ENCODE results near the gene CDC14A. TPM values are rescaled to one million over a fixed set of nuclear protein-coding genes. Genes with fewer than 3 reads are reported as not detected.

Gene CDC14A
- total and polyA plus RNA-seq, 2 donors: 8.3 to 9.8 TPM

DNA sequence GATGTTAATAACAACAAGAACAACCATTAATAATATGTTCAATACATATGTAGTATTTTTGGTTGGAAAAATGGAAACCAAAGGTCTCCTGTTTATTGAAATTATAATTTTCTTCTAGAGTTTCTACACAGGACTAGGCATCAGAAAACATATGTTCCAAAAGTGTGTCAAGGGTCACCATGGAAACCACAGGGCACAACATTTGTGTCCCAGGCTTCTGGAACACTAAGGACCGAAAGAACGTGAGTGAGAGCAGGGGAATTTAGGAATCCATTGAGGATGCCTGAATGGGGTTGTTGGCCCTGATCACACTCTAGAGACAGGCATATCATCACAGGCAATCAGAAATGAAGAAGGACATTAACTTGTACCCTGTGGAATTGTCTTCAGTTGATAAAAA lies 7.5 kb upstream of the CDC14A start:
- no peak for DNase-seq (ENCODE audit: low read depth in 6 of 9, low spot score in 9 of 9)
- no peaks in the 10 kb centered on the region for H3K9me3 ChIP-seq (ENCODE audit: control insufficient read depth in 2 of 2, insufficient read depth in 1 of 2, low read length in 1 of 2)
- no peak overlapping the region for H3K27ac ChIP-seq (ENCODE audit: low read depth in 1 of 2, low read length in 1 of 2)
- H3K27me3 ChIP-seq (ENCODE audit: control insufficient read depth in 2 of 2, insufficient read depth in 1 of 2, low read length in 1 of 2): no peaks in the 10 kb centered on the region
- WGBS: 98% methylated on average over 2 of the region's 2 CpGs
- H3K4me1 ChIP-seq (ENCODE audit: control insufficient read depth in 2 of 2, insufficient read depth in 2 of 2, low read length in 2 of 2): no peaks in the 10 kb centered on the region
- no peaks in the 10 kb centered on the region for H3K36me3 ChIP-seq (ENCODE audit: control insufficient read depth in 2 of 2, insufficient read depth in 2 of 2, low read length in 1 of 2)
- no peak overlapping the region for H3K4me3 ChIP-seq (ENCODE audit: low read length in 2 of 2)

DNA sequence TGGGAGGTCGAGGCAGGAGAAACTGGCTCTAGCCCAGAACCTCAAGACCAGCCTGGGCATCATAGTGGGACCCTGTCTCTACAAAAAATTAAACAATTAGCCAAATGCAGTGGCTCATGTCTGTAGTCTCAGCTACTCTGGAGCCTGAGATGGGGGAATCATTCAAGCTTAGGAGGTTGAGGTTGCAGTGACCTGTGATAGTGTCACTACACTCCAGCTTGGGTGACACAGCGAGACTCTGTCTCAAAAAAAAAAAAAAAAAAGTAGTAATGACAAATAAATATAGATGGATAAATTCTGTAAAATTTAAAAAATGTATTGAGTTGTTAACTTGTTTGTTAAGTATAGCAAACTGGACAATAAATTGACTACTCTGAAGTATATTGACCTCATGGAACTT lies 5.9 kb upstream of the CDC14A start:
- Histone ChIP-seq H3K27me3 (ENCODE audit: control insufficient read depth in 2 of 2, insufficient read depth in 1 of 2, low read length in 1 of 2) (no peaks in the 10 kb centered on the region), H3K4me1 (ENCODE audit: control insufficient read depth in 2 of 2, insufficient read depth in 2 of 2, low read length in 2 of 2) (peaks cover 0 to 4% of the 10 kb centered on the region in 2 donors), H3K4me3 (ENCODE audit: low read length in 2 of 2) (no peak overlapping the region), H3K36me3 (ENCODE audit: control insufficient read depth in 2 of 2, insufficient read depth in 2 of 2, low read length in 1 of 2) (no peaks in the 10 kb centered on the region), H3K9me3 (ENCODE audit: control insufficient read depth in 2 of 2, insufficient read depth in 1 of 2, low read length in 1 of 2) (no peaks in the 10 kb centered on the region), H3K27ac (ENCODE audit: low read depth in 1 of 2, low read length in 1 of 2) (no peak overlapping the region)
- no peak for DNase-seq (ENCODE audit: low read depth in 6 of 9, low spot score in 9 of 9)
- WGBS: 95% methylated on average over 2 of the region's 2 CpGs

DNA sequence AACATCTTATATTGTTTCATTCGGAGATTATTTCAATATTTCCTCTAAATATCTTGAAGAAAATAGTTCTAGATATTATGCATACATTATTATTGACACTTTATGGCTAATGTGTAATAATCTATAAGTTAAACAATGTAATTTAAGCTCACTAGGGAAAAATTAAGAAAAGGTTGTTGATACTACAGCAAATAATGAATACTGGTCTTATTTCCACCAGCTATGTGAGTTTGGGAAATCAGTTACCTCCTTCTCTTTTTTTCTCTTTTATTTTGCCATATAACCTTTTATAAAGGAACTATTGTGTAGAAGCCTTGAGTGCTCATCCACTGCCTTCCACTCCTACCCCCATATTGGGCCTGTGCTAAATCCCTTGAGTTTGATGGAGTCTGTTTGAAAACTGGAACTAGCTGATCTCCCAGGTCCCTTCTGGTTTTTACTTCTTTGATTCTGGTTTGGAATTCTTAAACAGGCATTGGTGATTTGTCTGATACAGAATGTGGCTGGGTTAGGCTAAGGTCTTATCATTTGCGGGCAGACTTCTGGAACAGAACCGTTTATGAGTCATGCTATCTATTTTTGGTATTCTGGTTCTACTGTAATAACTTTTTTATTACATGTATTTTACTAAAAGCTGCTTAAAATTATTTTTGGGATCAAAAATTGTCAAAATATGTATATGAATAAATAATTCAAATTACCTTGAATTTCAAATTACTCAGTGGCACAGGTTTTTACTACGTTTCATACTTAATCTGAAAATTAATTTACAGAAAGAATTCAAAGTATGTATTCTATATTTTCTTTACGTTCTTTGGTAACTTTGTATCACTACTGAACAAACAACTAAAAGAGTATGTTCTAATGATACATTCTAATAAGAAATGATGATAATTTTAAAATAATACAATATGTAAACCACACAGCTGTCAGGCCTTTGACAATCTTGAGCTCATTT lies 5.0 kb upstream of the CDC14A start:
- WGBS: 86% methylated on average over 5 of the region's 5 CpGs
- no peak overlapping the region for H3K27ac ChIP-seq (ENCODE audit: low read depth in 1 of 2, low read length in 1 of 2)

DNA sequence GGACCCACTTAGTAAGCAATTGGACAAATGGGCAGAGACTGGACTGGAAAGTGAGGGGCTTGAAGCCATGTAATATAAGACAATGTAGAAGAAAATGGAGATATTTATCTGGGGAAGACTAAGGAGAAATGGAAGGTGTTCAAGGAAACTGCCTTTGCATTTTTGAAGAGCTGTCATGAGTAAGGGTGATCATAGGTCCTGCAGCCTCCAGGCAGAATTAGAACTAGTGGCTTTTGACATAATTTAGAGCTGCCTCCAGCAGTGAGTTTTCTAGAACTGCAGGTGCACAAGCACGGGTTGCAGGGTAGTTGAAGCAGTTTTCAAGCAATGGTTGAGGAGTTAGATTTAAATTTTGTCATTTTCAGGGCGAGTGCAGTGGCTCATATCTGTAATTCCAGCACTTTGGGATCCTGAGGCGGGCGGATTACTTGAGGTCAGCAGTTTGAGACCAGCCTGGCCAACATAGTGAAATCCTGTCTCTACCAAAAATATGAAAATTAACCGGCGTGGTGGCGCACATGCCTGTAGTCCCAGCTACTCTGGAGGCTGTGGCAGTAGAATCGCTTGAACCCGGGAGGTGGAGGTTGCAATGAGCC lies 3.7 kb upstream of the CDC14A start:
- DNase-seq (ENCODE audit: low read depth in 6 of 9, low spot score in 9 of 9): no peak
- Histone ChIP-seq H3K9me3 (ENCODE audit: control insufficient read depth in 2 of 2, insufficient read depth in 1 of 2, low read length in 1 of 2) (no peaks in the 10 kb centered on the region), H3K4me3 (ENCODE audit: low read length in 2 of 2) (no peak overlapping the region), H3K4me1 (ENCODE audit: control insufficient read depth in 2 of 2, insufficient read depth in 2 of 2, low read length in 2 of 2) (peaks cover 3 to 8% of the 10 kb centered on the region in 2 donors), H3K36me3 (ENCODE audit: control insufficient read depth in 2 of 2, insufficient read depth in 2 of 2, low read length in 1 of 2) (no peaks in the 10 kb centered on the region), H3K27me3 (ENCODE audit: control insufficient read depth in 2 of 2, insufficient read depth in 1 of 2, low read length in 1 of 2) (no peaks in the 10 kb centered on the region), H3K27ac (ENCODE audit: low read depth in 1 of 2, low read length in 1 of 2) (no peak overlapping the region)
- 97% methylated on average over 9 of the region's 9 CpGs for WGBS

More for the DNA sequence above, 5.0 kb upstream of the CDC14A start:
- Histone ChIP-seq H3K9me3 (ENCODE audit: control insufficient read depth in 2 of 2, insufficient read depth in 1 of 2, low read length in 1 of 2) (no peaks in the 10 kb centered on the region), H3K27me3 (ENCODE audit: control insufficient read depth in 2 of 2, insufficient read depth in 1 of 2, low read length in 1 of 2) (no peaks in the 10 kb centered on the region), H3K4me3 (ENCODE audit: low read length in 2 of 2) (no peak overlapping the region), H3K4me1 (ENCODE audit: control insufficient read depth in 2 of 2, insufficient read depth in 2 of 2, low read length in 2 of 2) (peaks cover 0 to 4% of the 10 kb centered on the region in 2 donors), H3K36me3 (ENCODE audit: control insufficient read depth in 2 of 2, insufficient read depth in 2 of 2, low read length in 1 of 2) (no peaks in the 10 kb centered on the region)
- no peak for DNase-seq (ENCODE audit: low read depth in 6 of 9, low spot score in 9 of 9)

DNA sequence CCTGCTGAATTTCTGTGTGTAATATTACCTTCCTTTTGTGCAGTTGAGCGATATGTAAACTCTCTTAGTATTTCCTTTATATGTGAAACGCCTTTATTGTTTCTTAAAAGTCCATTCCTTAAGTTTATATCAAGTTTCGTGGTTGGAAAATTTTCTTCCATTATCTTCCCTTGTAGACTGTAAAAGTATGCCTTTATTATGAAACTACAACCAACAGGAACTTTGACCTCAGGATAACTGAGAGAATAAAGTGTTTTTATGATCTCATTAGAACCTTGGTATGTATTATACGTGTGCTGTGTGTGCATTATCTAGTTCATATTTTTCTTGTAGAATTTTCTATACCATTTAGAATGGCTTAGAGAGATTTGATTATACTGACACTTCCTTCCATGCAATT lies 3.1 kb upstream of the CDC14A start:
- no peaks in the 10 kb centered on the region for H3K36me3 ChIP-seq (ENCODE audit: control insufficient read depth in 2 of 2, insufficient read depth in 2 of 2, low read length in 1 of 2)
- no peak overlapping the region for H3K27ac ChIP-seq (ENCODE audit: low read depth in 1 of 2, low read length in 1 of 2)
- no peak for DNase-seq (ENCODE audit: low read depth in 6 of 9, low spot score in 9 of 9)
- no peak overlapping the region for H3K4me3 ChIP-seq (ENCODE audit: low read length in 2 of 2)
- peaks cover 3 to 10% of the 10 kb centered on the region in 2 donors for H3K4me1 ChIP-seq (ENCODE audit: control insufficient read depth in 2 of 2, insufficient read depth in 2 of 2, low read length in 2 of 2)
- WGBS: 95% methylated on average over 4 of the region's 4 CpGs
- H3K9me3 ChIP-seq (ENCODE audit: control insufficient read depth in 2 of 2, insufficient read depth in 1 of 2, low read length in 1 of 2): no peaks in the 10 kb centered on the region
- H3K27me3 ChIP-seq (ENCODE audit: control insufficient read depth in 2 of 2, insufficient read depth in 1 of 2, low read length in 1 of 2): no peaks in the 10 kb centered on the region

DNA sequence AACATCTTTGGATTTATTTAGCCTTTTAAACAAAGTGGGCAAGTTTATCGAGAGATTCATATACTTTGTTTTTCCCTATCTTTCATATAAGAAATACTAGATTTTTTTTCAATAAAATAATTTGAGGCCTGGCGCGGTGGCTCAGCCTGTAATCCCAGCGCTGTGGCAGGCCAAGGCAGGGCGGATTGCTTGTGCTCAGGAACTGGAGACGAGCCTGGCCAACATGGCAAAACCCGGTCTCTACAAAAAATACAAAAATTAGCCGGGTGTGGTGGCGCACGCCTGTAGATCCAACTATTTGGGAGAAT lies 1.6 kb upstream of the CDC14A start:
- no peak for DNase-seq (ENCODE audit: low read depth in 6 of 9, low spot score in 9 of 9)
- H3K36me3 ChIP-seq (ENCODE audit: control insufficient read depth in 2 of 2, insufficient read depth in 2 of 2, low read length in 1 of 2): no peaks in the 10 kb centered on the region
- H3K4me3 ChIP-seq (ENCODE audit: low read length in 2 of 2): peak overlapping the region; percentile 70 to 75
- H3K4me1 ChIP-seq (ENCODE audit: control insufficient read depth in 2 of 2, insufficient read depth in 2 of 2, low read length in 2 of 2): peaks cover 7 to 13% of the 10 kb centered on the region in 2 donors
- 95% methylated on average over 10 of the region's 10 CpGs for WGBS
- H3K27ac ChIP-seq (ENCODE audit: low read depth in 1 of 2, low read length in 1 of 2): peak overlapping the region; percentile 92 to 97
- no peaks in the 10 kb centered on the region for H3K9me3 ChIP-seq (ENCODE audit: control insufficient read depth in 2 of 2, insufficient read depth in 1 of 2, low read length in 1 of 2)
- no peaks in the 10 kb centered on the region for H3K27me3 ChIP-seq (ENCODE audit: control insufficient read depth in 2 of 2, insufficient read depth in 1 of 2, low read length in 1 of 2)

DNA sequence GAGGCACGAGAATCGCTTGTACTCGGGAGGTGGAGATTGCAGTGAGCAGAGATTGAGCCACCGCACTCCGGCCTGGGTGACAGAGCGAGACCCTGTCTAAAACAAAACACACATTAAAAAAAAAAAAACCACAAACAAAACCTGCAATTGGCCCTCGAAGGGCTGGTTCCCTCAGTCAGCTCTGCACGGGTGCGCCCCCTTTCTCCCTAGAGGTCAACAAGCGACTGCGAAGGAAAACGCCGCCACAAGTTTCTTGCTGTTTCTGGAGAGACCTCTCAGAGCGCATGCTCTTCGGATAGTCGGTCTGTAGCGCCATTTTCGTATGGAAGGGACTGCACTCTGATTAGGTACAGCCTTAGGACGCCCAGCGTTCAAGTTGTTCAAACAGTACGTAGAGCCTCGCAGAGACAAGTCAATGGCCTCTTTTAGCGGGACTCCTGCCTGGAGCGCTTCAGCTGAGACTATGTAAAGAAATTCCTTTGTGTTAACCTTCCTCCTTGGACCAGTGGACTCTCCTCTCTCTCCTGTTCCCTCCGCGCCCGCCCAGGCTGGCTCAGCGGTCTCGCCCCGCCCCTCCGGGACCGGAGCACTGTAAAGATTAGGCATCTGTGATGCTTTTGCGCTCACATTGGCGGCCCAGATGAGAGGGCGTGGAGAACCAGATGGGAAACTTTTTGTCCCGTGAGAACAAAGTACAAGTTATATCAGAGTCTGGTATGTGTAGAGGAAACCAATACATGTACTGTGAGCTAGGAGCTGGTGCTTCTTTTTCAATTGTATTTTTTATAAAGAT lies 1.0 kb upstream of the CDC14A start:
- H3K27me3 ChIP-seq (ENCODE audit: control insufficient read depth in 2 of 2, insufficient read depth in 1 of 2, low read length in 1 of 2): no peaks in the 10 kb centered on the region
- peak overlapping the region; percentile 92 to 97 for H3K27ac ChIP-seq (ENCODE audit: low read depth in 1 of 2, low read length in 1 of 2)
- peaks cover 7 to 13% of the 10 kb centered on the region in 2 donors for H3K4me1 ChIP-seq (ENCODE audit: control insufficient read depth in 2 of 2, insufficient read depth in 2 of 2, low read length in 2 of 2)
- WGBS: 6% methylated on average over 36 of the region's 36 CpGs
- H3K4me3 ChIP-seq (ENCODE audit: low read length in 2 of 2): peak overlapping the region; percentile 70 to 75
- no peaks in the 10 kb centered on the region for H3K9me3 ChIP-seq (ENCODE audit: control insufficient read depth in 2 of 2, insufficient read depth in 1 of 2, low read length in 1 of 2)
- peak; percentile 76 to 96 (median 88) for DNase-seq (ENCODE audit: low read depth in 6 of 9, low spot score in 9 of 9)
- H3K36me3 ChIP-seq (ENCODE audit: control insufficient read depth in 2 of 2, insufficient read depth in 2 of 2, low read length in 1 of 2): no peaks in the 10 kb centered on the region

DNA sequence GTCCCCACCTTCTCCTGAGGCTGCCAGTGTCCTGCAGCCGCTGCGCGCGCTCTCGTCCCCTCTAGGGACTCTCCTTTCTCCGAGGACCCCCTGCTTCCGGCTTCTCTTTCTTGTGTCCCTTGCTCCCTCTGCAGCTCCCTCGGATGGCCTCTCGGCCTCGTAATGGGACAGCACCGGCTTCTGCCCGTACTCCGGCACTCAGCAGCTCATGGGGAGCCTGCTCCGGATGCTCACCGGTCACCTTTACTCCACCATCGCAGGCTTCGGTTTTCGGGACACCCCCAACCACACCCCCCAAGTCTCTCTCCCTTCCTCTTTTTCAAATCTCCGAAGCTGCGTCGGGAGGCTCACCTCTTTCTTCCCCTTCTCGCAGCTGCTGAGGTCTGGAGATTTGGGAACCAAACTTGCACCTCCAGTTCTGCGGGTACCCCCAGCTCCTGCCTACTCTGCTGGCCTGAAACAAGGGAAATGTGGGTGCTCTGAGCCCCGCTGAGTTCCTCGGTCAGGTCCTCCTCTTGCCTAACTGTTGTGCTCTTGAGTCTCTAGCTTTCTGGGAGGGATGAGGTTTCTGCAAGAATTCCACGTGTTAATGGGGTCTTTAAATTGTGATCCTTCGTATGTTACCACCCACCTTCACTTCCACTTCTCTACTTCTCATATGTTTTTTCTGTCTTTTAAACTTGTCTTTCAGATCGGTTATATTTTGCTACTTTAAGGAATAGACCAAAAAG lies 930 bp downstream of the CDC14A start:
- DNase-seq (ENCODE audit: low read depth in 6 of 9, low spot score in 9 of 9): peak in 6 of 9 donors; percentile 23 to 67 (median 35)
- peak overlapping the region; percentile 92 to 97 for H3K27ac ChIP-seq (ENCODE audit: low read depth in 1 of 2, low read length in 1 of 2)
- under 1% methylated on average over 28 of the region's 28 CpGs for WGBS
- H3K36me3 ChIP-seq (ENCODE audit: control insufficient read depth in 2 of 2, insufficient read depth in 2 of 2, low read length in 1 of 2): no peaks in the 10 kb centered on the region
- H3K9me3 ChIP-seq (ENCODE audit: control insufficient read depth in 2 of 2, insufficient read depth in 1 of 2, low read length in 1 of 2): no peaks in the 10 kb centered on the region
- no peaks in the 10 kb centered on the region for H3K27me3 ChIP-seq (ENCODE audit: control insufficient read depth in 2 of 2, insufficient read depth in 1 of 2, low read length in 1 of 2)
- H3K4me1 ChIP-seq (ENCODE audit: control insufficient read depth in 2 of 2, insufficient read depth in 2 of 2, low read length in 2 of 2): peaks cover 7 to 13% of the 10 kb centered on the region in 2 donors
- H3K4me3 ChIP-seq (ENCODE audit: low read length in 2 of 2): peak overlapping the region; percentile 70 to 75
